Subcutaneous abdominal adipose tissue (tissue), 5 donors: ENCODE data around the gene H2BW2.
"Not testable (repeated sequence)": the region's sequence is repeated elsewhere in the genome, so short reads cannot be mapped to it uniquely, and the experiment has no call there.

ENCODE experiments used
- H3K27ac ChIP-seq: one replicate; pipeline ENCODE4 v1.7.0; 2013; ENCODE audit warnings: low read depth, mild to moderate bottlenecking, inconsistent platforms, low read length, moderate library complexity
- H3K27me3 ChIP-seq, 5 donors: one replicate each; pipeline ENCODE4 v1.7.0; 2013; ENCODE audit warnings: low read length in 5 of 5, inconsistent platforms in 1 of 5; ENCODE audit not compliant: control insufficient read depth in 5 of 5, insufficient read depth in 4 of 5
- H3K36me3 ChIP-seq, 5 donors: one replicate each; pipeline ENCODE4 v1.7.0; 2013; ENCODE audit warnings: low read length in 5 of 5; ENCODE audit not compliant: control insufficient read depth in 5 of 5, insufficient read depth in 5 of 5
- H3K4me1 ChIP-seq, 5 donors: one replicate each; pipeline ENCODE4 v1.7.0; 2013; ENCODE audit warnings: low read length in 5 of 5, mild to moderate bottlenecking in 3 of 5, moderate library complexity in 1 of 5; ENCODE audit not compliant: control insufficient read depth in 5 of 5, insufficient read depth in 5 of 5
- H3K4me3 ChIP-seq, 5 donors: one replicate each; pipeline ENCODE4 v1.7.0; 2013; ENCODE audit warnings: low read length in 5 of 5, low read depth in 1 of 5
- H3K9ac ChIP-seq, 5 donors: one replicate each; pipeline ENCODE4 v1.7.0; 2013; ENCODE audit warnings: low read length in 5 of 5, mild to moderate bottlenecking in 4 of 5, moderate library complexity in 3 of 5
- H3K9me3 ChIP-seq, 5 donors: one replicate each; pipeline ENCODE4 v1.7.0; 2013; ENCODE audit warnings: low read length in 5 of 5; ENCODE audit not compliant: control insufficient read depth in 5 of 5
- donor health status: healthy.
- donor health status: healthy.
- donor health status: healthy.
- donor health status: healthy.
- donor health status: healthy.

Gene H2BW2

DNA sequence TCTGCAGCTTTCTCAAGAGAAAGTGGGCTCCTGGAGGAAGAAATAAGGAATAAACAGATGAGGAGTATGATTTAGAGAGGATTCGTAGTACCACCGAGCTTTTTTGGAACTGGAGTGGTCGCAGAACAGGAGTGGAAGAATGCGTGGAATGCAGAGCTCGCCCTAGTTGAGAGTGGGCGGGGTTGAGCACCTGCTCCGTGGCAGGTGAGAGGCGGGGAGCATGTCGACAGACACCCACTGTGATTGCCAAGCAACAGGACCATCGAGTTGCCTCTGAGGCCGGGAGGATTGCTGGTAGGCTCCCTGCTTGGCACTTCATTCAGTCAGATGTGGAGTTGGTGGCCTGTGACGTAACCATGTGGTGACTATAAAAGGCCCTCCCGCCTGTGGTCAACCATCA lies 15.2 kb downstream of the H2BW2 start:
- H3K9me3 ChIP-seq, H3K9ac ChIP-seq, H3K4me3 ChIP-seq, H3K4me1 ChIP-seq, H3K36me3 ChIP-seq, H3K27me3 ChIP-seq, H3K27ac ChIP-seq: not testable (repeated sequence)

- H3K9me3 ChIP-seq, H3K9ac ChIP-seq, H3K27me3 ChIP-seq, H3K4me1 ChIP-seq, H3K27ac ChIP-seq, H3K4me3 ChIP-seq, H3K36me3 ChIP-seq: not testable (repeated sequence)
Observed at GRCh38 chrX:104062636-104063035, 22.9 kb downstream of the H2BW2 start.

- not testable (repeated sequence) for H3K27me3 ChIP-seq, H3K4me3 ChIP-seq, H3K36me3 ChIP-seq, H3K27ac ChIP-seq, H3K9me3 ChIP-seq, H3K4me1 ChIP-seq, H3K9ac ChIP-seq
Observed at GRCh38 chrX:104075778-104076445, 36.2 kb downstream of the H2BW2 start, which contains the start of gene TMSB15C. TMSB15C (minus strand) TSS chrX:104076236.

DNA sequence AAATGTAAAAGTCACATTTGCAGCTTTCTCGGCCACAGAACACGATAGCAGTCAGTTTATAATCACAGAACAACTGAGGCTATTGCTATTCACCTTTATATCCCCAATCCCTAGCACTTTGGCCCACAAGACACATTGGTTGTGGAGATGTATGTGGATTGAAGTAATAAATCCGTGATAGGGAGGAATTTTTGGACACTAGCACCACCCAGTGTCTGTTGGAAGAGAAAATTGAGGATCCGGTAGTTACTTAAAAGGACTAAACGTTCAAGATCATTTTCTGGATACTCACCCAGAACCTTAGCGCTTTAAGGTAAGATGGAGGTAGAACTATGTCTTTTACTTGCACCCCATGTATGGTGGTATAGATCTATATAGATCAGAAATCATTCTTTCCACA lies 38.1 kb downstream of the H2BW2 start:
- not testable (repeated sequence) for H3K36me3 ChIP-seq, H3K4me1 ChIP-seq, H3K9me3 ChIP-seq, H3K27me3 ChIP-seq, H3K4me3 ChIP-seq, H3K9ac ChIP-seq, H3K27ac ChIP-seq

DNA sequence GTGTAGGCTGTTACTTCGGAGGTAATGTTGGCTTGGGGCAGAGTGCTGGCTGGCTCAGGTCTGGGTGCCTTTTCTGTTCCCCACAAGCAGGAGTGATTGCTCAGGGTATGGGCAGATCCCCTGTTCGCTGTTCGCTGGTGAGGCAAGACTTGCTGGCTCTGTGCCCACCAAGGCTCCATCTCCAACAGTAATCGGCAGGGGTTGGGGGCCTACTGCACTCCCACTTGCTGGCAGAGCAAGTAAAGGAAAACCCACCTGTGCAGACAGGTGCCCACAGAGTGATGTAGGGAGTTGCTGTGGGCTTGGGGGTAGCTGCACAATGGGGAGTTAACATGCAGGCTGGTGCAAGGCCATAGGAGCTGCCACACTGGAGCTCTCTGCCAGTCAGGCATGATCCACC lies 44.3 kb downstream of the H2BW2 start:
- H3K4me1 ChIP-seq, result peaks cover 0 to 12% (median 3%) of the 10 kb centered on the region in 5 donors
- H3K9ac ChIP-seq, result no peak overlapping the region
- H3K27me3 ChIP-seq, result peaks cover 3 to 21% (median 12%) of the 10 kb centered on the region in 5 donors

GRCh38 chrX:104084534-104085277 lies 45.0 kb downstream of the H2BW2 start:
- H3K9ac ChIP-seq, result no peak overlapping the region
- peak overlapping the region in 1 of 5 donors; percentile 22 for H3K4me3 ChIP-seq
- H3K36me3 ChIP-seq, result no peaks in the 10 kb centered on the region
- H3K27me3 ChIP-seq, result peaks cover 3 to 21% (median 12%) of the 10 kb centered on the region in 5 donors
- no peaks in the 10 kb centered on the region for H3K9me3 ChIP-seq
- H3K4me1 ChIP-seq, result peaks cover 0 to 12% (median 3%) of the 10 kb centered on the region in 5 donors
- no peak overlapping the region for H3K27ac ChIP-seq

More for the DNA sequence above, 44.3 kb downstream of the H2BW2 start:
- Histone ChIP-seq H3K27ac (no peak overlapping the region), H3K36me3 (no peaks in the 10 kb centered on the region), H3K4me3 (no peak overlapping the region), H3K9me3 (no peaks in the 10 kb centered on the region)

GRCh38 chrX:104085477-104085876 lies 45.7 kb downstream of the H2BW2 start:
- Histone ChIP-seq H3K27ac (no peak overlapping the region), H3K9me3 (no peaks in the 10 kb centered on the region), H3K4me3 (no peak overlapping the region), H3K27me3 (peaks cover 7 to 21% (median 14%) of the 10 kb centered on the region in 5 donors), H3K36me3 (no peaks in the 10 kb centered on the region), H3K9ac (no peak overlapping the region), H3K4me1 (peaks cover 0 to 12% (median 3%) of the 10 kb centered on the region in 5 donors)

- H3K9ac ChIP-seq, result no peak overlapping the region
- H3K4me3 ChIP-seq, result no peak overlapping the region
- H3K36me3 ChIP-seq, result no peaks in the 10 kb centered on the region
- H3K9me3 ChIP-seq, result no peaks in the 10 kb centered on the region
- no peak overlapping the region for H3K27ac ChIP-seq
- peaks cover 0 to 12% (median 3%) of the 10 kb centered on the region in 5 donors for H3K4me1 ChIP-seq
- H3K27me3 ChIP-seq, result peaks cover 7 to 21% (median 16%) of the 10 kb centered on the region in 5 donors
Observed at GRCh38 chrX:104085919-104086318, 46.2 kb downstream of the H2BW2 start.
